Astrocyte (in vitro differentiated cells and primary cell): ENCODE results near the gene LSM14B. TPM values are rescaled to one million over a fixed set of nuclear protein-coding genes. Genes with fewer than 3 reads are reported as not detected.

Experiments
- DNase-seq: peaks from one replicate; pipeline ENCODE4 v3.0.0-alpha.2; 2010; ENCODE audit warnings: low read depth
- FAIRE-seq: peaks from 2 replicates; lab custom pipeline; 2011; peaks lifted over from hg19 to GRCh38; lab: Jason Lieb, UNC
- H2AFZ ChIP-seq: 2 replicates; pipeline ENCODE4 v1.6.0; 2012; ENCODE audit warnings: low read depth, low read length, inconsistent platforms
- H3K27ac ChIP-seq: 2 replicates; pipeline ENCODE4 v1.5.1; 2011; ENCODE audit warnings: low read depth, low read length, inconsistent platforms
- H3K27me3 ChIP-seq: 2 replicates; pipeline ENCODE4 v1.6.0; 2011; ENCODE audit warnings: low read length, inconsistent platforms; ENCODE audit not compliant: insufficient read depth
- H3K36me3 ChIP-seq: 2 replicates; pipeline ENCODE4 v1.5.1; 2011; ENCODE audit warnings: low read length, inconsistent platforms; ENCODE audit not compliant: insufficient read depth
- H3K4me1 ChIP-seq: 2 replicates; pipeline ENCODE4 v1.5.1; 2011; ENCODE audit warnings: low read length, inconsistent platforms; ENCODE audit not compliant: insufficient read depth
- H3K4me2 ChIP-seq: 2 replicates; pipeline ENCODE4 v1.6.0; 2012; ENCODE audit warnings: low read length, inconsistent platforms
- H3K4me3 ChIP-seq: 2 replicates; pipeline ENCODE4 v1.5.1; 2011; ENCODE audit warnings: low read depth, mild to moderate bottlenecking, low read length, inconsistent platforms; ENCODE audit not compliant: insufficient read depth
- H3K79me2 ChIP-seq: 2 replicates; pipeline ENCODE4 v1.6.0; 2012; ENCODE audit warnings: mild to moderate bottlenecking, low read length, inconsistent platforms; ENCODE audit not compliant: insufficient read depth
- H3K9ac ChIP-seq: 2 replicates; pipeline ENCODE4 v1.6.0; 2012; ENCODE audit warnings: mild to moderate bottlenecking, low read length, inconsistent platforms
- H3K9me3 ChIP-seq: 2 replicates; pipeline ENCODE4 v1.5.1; 2012; ENCODE audit warnings: low read depth, mild to moderate bottlenecking, low read length, inconsistent platforms; ENCODE audit not compliant: insufficient read depth
- H4K20me1 ChIP-seq: 2 replicates; pipeline ENCODE4 v1.6.0; 2012; ENCODE audit warnings: low read length, inconsistent platforms; ENCODE audit not compliant: insufficient read depth
- H3K27ac Mint-ChIP-seq: one replicate; pipeline ENCODE4 v1.8.0; 2021; ENCODE audit warnings: mild to moderate bottlenecking, mixed read lengths; ENCODE audit not compliant: unreplicated experiment
- H3K27me3 Mint-ChIP-seq: one replicate; pipeline ENCODE4 v1.8.0; 2021; ENCODE audit warnings: low read depth, mixed read lengths; ENCODE audit not compliant: unreplicated experiment
- H3K36me3 Mint-ChIP-seq: one replicate; pipeline ENCODE4 v1.8.0; 2021; ENCODE audit warnings: low read depth, mixed read lengths; ENCODE audit not compliant: unreplicated experiment
- H3K4me1 Mint-ChIP-seq: one replicate; pipeline ENCODE4 v1.8.0; 2021; ENCODE audit warnings: low read depth, mixed read lengths; ENCODE audit not compliant: unreplicated experiment
- H3K4me3 Mint-ChIP-seq: one replicate; pipeline ENCODE4 v1.8.0; 2021; ENCODE audit warnings: mild to moderate bottlenecking, moderate library complexity, mixed read lengths; ENCODE audit not compliant: unreplicated experiment
- H3K9me3 Mint-ChIP-seq: one replicate; pipeline ENCODE4 v1.8.0; 2021; ENCODE audit warnings: mild to moderate bottlenecking, mixed read lengths; ENCODE audit not compliant: unreplicated experiment
- EZH2 ChIP-seq: IDR thresholded peaks from 2 replicates; pipeline ENCODE4 v1.6.1; 2012; ENCODE audit warnings: mild to moderate bottlenecking, low read length, inconsistent platforms; ENCODE audit not compliant: insufficient read depth
- total RNA-seq: library from RNA; stranded (reverse); gene quantifications from 2 replicates; pipeline ENCODE4 v1.2.1, GENCODE V29; 2021
- TF ChIP-seq, protein P1 (sequence below): IDR thresholded peaks from 2 replicates; pipeline ENCODE4 v1.5.1; 2011; ENCODE audit warnings: low read depth, mild to moderate bottlenecking, inconsistent platforms, low read length, moderate library complexity; ENCODE audit not compliant: insufficient read depth

LSM14B gene
- total RNA-seq, 1 donor from 2014 or later, result 27.1 TPM

DNA sequence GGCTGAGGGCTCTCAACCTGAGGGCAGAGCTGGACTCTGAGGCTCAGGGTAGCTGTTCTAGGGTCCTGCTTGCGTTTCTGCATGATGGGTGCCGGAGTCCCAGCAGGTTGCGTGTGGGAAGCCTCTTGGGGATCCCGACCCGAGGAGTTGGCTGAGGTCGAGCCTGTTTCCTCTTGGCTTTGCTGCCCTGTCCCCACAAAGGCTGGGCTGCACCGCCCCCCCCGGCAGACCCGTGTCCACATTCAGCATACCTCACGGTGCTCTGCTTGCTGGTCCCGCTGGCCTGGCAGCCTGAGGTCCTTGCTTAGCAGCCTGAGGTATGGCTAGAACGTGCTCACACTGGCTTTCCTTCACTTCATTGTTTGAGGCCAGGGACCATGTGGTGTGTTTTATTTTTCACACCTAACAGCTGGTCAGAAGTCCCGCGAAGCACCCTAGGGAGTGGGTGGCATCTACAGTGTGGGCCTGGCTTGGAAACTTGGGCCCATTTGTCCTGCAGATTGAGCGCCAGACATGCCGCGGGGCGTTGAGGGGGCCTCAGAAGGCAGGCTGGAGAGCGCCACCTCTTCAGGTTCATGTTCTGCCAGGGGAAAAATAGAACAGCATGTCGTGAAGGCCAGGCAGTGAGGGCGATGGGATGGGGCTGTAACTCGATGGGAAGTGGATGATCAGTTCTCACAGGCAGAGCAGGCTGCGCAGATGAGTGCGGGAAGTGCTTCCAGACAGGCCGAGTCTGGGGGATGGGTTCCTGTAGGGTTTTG, 9.5 kb downstream of the LSM14B start:
- no peak overlapping the region for H2AFZ ChIP-seq
- Mint-ChIP-seq H3K4me1 (no peaks in the 10 kb centered on the region), H3K4me3 (peak overlapping the region; percentile 42), H3K36me3 (peaks cover 25% of the 10 kb centered on the region), H3K9me3 (no peaks in the 10 kb centered on the region), H3K27me3 (no peaks in the 10 kb centered on the region), H3K27ac (no peak overlapping the region)
- H4K20me1 ChIP-seq, result peaks cover 83% of the 10 kb centered on the region
- no peak overlapping the region for H3K9ac ChIP-seq
- H3K27ac ChIP-seq, result no peak overlapping the region
- DNase-seq (no peak), FAIRE-seq (no peak)
- H3K27me3 ChIP-seq, result no peaks in the 10 kb centered on the region
- peaks cover 20% of the 10 kb centered on the region for H3K79me2 ChIP-seq
- no peak overlapping the region for H3K4me3 ChIP-seq
- H3K4me1 ChIP-seq, result peaks cover 5% of the 10 kb centered on the region
- peaks cover 51% of the 10 kb centered on the region for H3K36me3 ChIP-seq
- no peak overlapping the region for H3K4me2 ChIP-seq
- no peaks in the 10 kb centered on the region for H3K9me3 ChIP-seq
- no peak for TF ChIP-seq EZH2
- TF ChIP-seq, protein P1, sequence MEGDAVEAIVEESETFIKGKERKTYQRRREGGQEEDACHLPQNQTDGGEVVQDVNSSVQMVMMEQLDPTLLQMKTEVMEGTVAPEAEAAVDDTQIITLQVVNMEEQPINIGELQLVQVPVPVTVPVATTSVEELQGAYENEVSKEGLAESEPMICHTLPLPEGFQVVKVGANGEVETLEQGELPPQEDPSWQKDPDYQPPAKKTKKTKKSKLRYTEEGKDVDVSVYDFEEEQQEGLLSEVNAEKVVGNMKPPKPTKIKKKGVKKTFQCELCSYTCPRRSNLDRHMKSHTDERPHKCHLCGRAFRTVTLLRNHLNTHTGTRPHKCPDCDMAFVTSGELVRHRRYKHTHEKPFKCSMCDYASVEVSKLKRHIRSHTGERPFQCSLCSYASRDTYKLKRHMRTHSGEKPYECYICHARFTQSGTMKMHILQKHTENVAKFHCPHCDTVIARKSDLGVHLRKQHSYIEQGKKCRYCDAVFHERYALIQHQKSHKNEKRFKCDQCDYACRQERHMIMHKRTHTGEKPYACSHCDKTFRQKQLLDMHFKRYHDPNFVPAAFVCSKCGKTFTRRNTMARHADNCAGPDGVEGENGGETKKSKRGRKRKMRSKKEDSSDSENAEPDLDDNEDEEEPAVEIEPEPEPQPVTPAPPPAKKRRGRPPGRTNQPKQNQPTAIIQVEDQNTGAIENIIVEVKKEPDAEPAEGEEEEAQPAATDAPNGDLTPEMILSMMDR, result no peak

DNA sequence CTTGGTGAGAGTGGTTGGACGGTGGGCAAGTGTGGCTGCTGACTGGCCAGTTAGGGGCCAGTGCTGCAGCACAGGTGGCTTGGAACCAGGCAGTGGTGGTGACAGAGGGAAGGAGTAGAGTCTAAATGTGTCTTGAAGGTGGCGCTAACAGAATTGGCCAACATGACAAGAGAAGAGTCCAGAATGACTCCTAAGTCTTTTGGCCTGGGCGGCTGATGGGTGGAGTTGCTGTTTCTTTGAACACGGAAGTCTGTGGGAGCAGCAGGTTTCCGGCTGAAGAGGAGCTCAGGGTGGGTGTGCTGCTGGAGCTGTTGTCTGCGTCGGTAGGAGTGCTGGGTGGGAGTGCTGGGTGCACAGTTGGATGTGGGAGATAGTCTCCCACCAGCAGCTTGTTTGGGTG, 10.1 kb downstream of the LSM14B start:
- H3K27me3 ChIP-seq, result no peaks in the 10 kb centered on the region
- peaks cover 5% of the 10 kb centered on the region for H3K4me1 ChIP-seq
- TF ChIP-seq, protein P1, result no peak
- TF ChIP-seq EZH2, result no peak
- no peaks in the 10 kb centered on the region for H3K4me1 Mint-ChIP-seq
- FAIRE-seq, result no peak
- peaks cover 26% of the 10 kb centered on the region for H3K36me3 Mint-ChIP-seq
- no peak for DNase-seq
- no peak overlapping the region for H3K27ac ChIP-seq
- no peaks in the 10 kb centered on the region for H3K9me3 Mint-ChIP-seq
- no peak overlapping the region for H2AFZ ChIP-seq
- H3K9me3 ChIP-seq, result no peaks in the 10 kb centered on the region
- peaks cover 21% of the 10 kb centered on the region for H3K79me2 ChIP-seq
- no peak overlapping the region for H3K9ac ChIP-seq
- H3K27me3 Mint-ChIP-seq, result no peaks in the 10 kb centered on the region
- H3K27ac Mint-ChIP-seq, result no peak overlapping the region
- H3K4me3 Mint-ChIP-seq, result peak overlapping the region; percentile 42
- H4K20me1 ChIP-seq, result peaks cover 83% of the 10 kb centered on the region
- H3K36me3 ChIP-seq, result peaks cover 53% of the 10 kb centered on the region
- H3K4me2 ChIP-seq, result no peak overlapping the region
- no peak overlapping the region for H3K4me3 ChIP-seq
